PC-3 (cell line): ENCODE measurements around the gene ACOT2. TPM values are rescaled to one million over a fixed set of nuclear protein-coding genes. Genes with fewer than 3 reads are reported as not detected.
"Not testable (repeated sequence)": the region's sequence is repeated elsewhere in the genome, so short reads cannot be mapped to it uniquely, and the experiment has no call there.

Experiments
- ATAC-seq: fragments of 200-7000 bp; cut with Tn5 transposase; 2 replicates; pipeline ENCODE4 v1.9.1; 2020; ENCODE audit warnings: mild to moderate bottlenecking, moderate library complexity
- BruUV-seq: library from RNA; stranded (reverse); fragments of 400-500 nt; replicated peaks from 2 replicates; lab custom pipeline; 2021; lab: Mats Ljungman, UMichigan
- CTCF ChIA-PET: fragments of 300-600 bp; sonication (Branson Sonifier 250); formaldehyde crosslinking; loops from one replicate; lab custom pipeline; 2022; ENCODE audit warnings: antibody characterized with exemption; lab: Charles Lee
- POLR2A ChIA-PET: fragments of 300-600 bp; sonication (Branson Sonifier 250); formaldehyde crosslinking; loops from one replicate; lab custom pipeline; 2022; ENCODE audit warnings: antibody characterized with exemption; ENCODE audit not compliant: unreplicated experiment; lab: Charles Lee
- DNase-seq: peaks from one replicate; pipeline ENCODE4 v3.0.0-alpha.2; 2015
- H2AFZ ChIP-seq: fragments of 300-600 bp; sonication (generic); 2 replicates; pipeline ENCODE4 v1.6.0; 2016; ENCODE audit warnings: antibody characterized with exemption, low read length
- H3F3A ChIP-seq: fragments of 300-600 bp; sonication (generic); one replicate; pipeline ENCODE4 v1.6.0; 2017; ENCODE audit warnings: antibody characterized with exemption, low read length, control low read depth, mild to moderate bottlenecking; ENCODE audit not compliant: unreplicated experiment
- H3K27ac ChIP-seq: fragments of 300-600 bp; sonication (generic); 2 replicates; pipeline ENCODE4 v1.5.1; 2016; ENCODE audit warnings: mild to moderate bottlenecking, low read length
- H3K27me3 ChIP-seq: fragments of 300-600 bp; sonication (generic); 2 replicates; pipeline ENCODE4 v1.6.1; 2016; ENCODE audit warnings: low read length, mixed read lengths
- H3K36me3 ChIP-seq: fragments of 300-600 bp; sonication (generic); 2 replicates; pipeline ENCODE4 v1.6.1; 2016; ENCODE audit warnings: low read depth, mixed run types, low read length, mixed read lengths
- H3K4me1 ChIP-seq: fragments of 300-600 bp; sonication (generic); 2 replicates; pipeline ENCODE4 v1.5.1; 2016; ENCODE audit warnings: low read length; ENCODE audit not compliant: insufficient read depth
- H3K4me2 ChIP-seq: fragments of 300-600 bp; sonication (generic); 2 replicates; pipeline ENCODE4 v1.6.0; 2016; ENCODE audit warnings: low read length
- H3K4me3 ChIP-seq: fragments of 300-600 bp; sonication (generic); 2 replicates; pipeline ENCODE4 v1.5.1; 2016; ENCODE audit warnings: mild to moderate bottlenecking, low read length, mixed read lengths
- H3K79me2 ChIP-seq: fragments of 300-600 bp; sonication (generic); 2 replicates; pipeline ENCODE4 v1.6.1; 2017; ENCODE audit warnings: low read length, mixed read lengths
- H3K9ac ChIP-seq: fragments of 300-600 bp; sonication (generic); 2 replicates; pipeline ENCODE4 v1.6.0; 2016; ENCODE audit warnings: mild to moderate bottlenecking, low read length
- H3K9me2 ChIP-seq: fragments of 300-600 bp; sonication (generic); replicated peaks from 2 replicates; pipeline ENCODE4 v1.6.1; 2016; ENCODE audit warnings: mixed run types, low read length, mixed read lengths
- H3K9me3 ChIP-seq: fragments of 300-600 bp; sonication (generic); 2 replicates; pipeline ENCODE4 v1.6.1; 2016; ENCODE audit warnings: low read length, mixed read lengths
- H4K20me1 ChIP-seq: fragments of 300-600 bp; sonication (generic); 2 replicates; pipeline ENCODE4 v1.6.1; 2016; ENCODE audit warnings: low read length, mixed read lengths
- CTCF ChIP-seq: fragments of 300-600 bp; sonication (generic); conservative IDR thresholded peaks from 2 replicates; pipeline ENCODE4 v1.5.1; 2017; ENCODE audit warnings: antibody characterized with exemption, low read depth, mild to moderate bottlenecking, low read length
- EZH2 ChIP-seq: fragments of 300-600 bp; sonication (generic); IDR thresholded peaks from one replicate; pipeline ENCODE4 v1.6.1; 2017; ENCODE audit warnings: antibody characterized with exemption, mild to moderate bottlenecking, low read length; ENCODE audit not compliant: unreplicated experiment
- EZH2phosphoT487 ChIP-seq: fragments of 300-600 bp; sonication (generic); IDR thresholded peaks from 2 replicates; pipeline ENCODE4 v1.6.1; 2018; ENCODE audit warnings: mild to moderate bottlenecking, antibody characterized with exemption, low read length, borderline replicate concordance
- intact Hi-C: fragments of 100-400 bp; cut with micrococcal nuclease; formaldehyde crosslinking; loops from 2 replicates; pipeline ENCODE4 v1.9.0; 2023
- total RNA-seq: library from RNA; depleted of rRNA; stranded (reverse); fragments of >200 nt; gene quantifications from 2 replicates; pipeline ENCODE4 v1.2.3, GENCODE V29; 2014

Gene ACOT2
- total RNA-seq, 1 experiment from 2014 or later, result 39.0 TPM

- ATAC-seq, result peak; percentile 96
- Histone ChIP-seq H3K36me3 (no peaks in the 10 kb centered on the region), H3K79me2 (no peaks in the 10 kb centered on the region), H3K9ac (no peak overlapping the region), H3K9me2 (no peaks in the 10 kb centered on the region), H3K4me1 (peaks cover 24% of the 10 kb centered on the region), H2AFZ (peak overlapping the region; percentile 36; the same call in 1 of the 2 replicates), H3K4me2 (peak overlapping the region; percentile 36), H3K4me3 (no peak overlapping the region), H3K9me3 (no peaks in the 10 kb centered on the region), H4K20me1 (no peaks in the 10 kb centered on the region), H3K27me3 (no peaks in the 10 kb centered on the region), H3K27ac (peak overlapping the region; percentile 58), H3F3A (no peaks in the 10 kb centered on the region)
- intact Hi-C loops, result no loop called here
- CTCF ChIA-PET, result interaction anchor here (1.0 to 1.4 kb wide), 3 partner anchors 17 to 44 kb away, joined by 3 to 5 read pairs (median 4); partner anchors contain the start of gene ACOT2
- TF ChIP-seq CTCF, result peak; percentile 18; the same call in 1 of the 2 replicates
- no peak for TF ChIP-seq EZH2phosphoT487
- no peak for TF ChIP-seq EZH2
- peak; percentile 97 for DNase-seq
- no TSS peak for BruUV-seq
- POLR2A ChIA-PET, result interaction anchor here (0.6 to 0.9 kb wide), 5 partner anchors 13 to 45 kb away, joined by 3 to 20 read pairs (median 4); partner anchors contain the start of gene ACOT2
Measured at GRCh38 chr14:73526036-73526984, 42.7 kb upstream of the ACOT2 start.

GRCh38 chr14:73529356-73529755, 39.7 kb upstream of the ACOT2 start:
- H3F3A ChIP-seq, H3K27me3 ChIP-seq, H4K20me1 ChIP-seq, H3K4me3 ChIP-seq, ATAC-seq, CTCF ChIA-PET, H3K9me2 ChIP-seq, H3K79me2 ChIP-seq, H2AFZ ChIP-seq, intact Hi-C loops, BruUV-seq, H3K9ac ChIP-seq, H3K9me3 ChIP-seq, H3K27ac ChIP-seq, POLR2A ChIA-PET, H3K36me3 ChIP-seq, H3K4me2 ChIP-seq: not testable (repeated sequence)
- peaks cover 23% of the 10 kb centered on the region for H3K4me1 ChIP-seq
- peak; percentile 0 for DNase-seq

GRCh38 chr14:73531971-73532370, 37.0 kb upstream of the ACOT2 start:
- H2AFZ ChIP-seq, CTCF ChIA-PET, H3K9me2 ChIP-seq, H3K9me3 ChIP-seq, BruUV-seq, ATAC-seq, H3F3A ChIP-seq, H3K27ac ChIP-seq, H3K4me3 ChIP-seq, POLR2A ChIA-PET, H3K27me3 ChIP-seq, intact Hi-C loops, H3K4me1 ChIP-seq, H3K9ac ChIP-seq, H3K79me2 ChIP-seq, H3K36me3 ChIP-seq, H4K20me1 ChIP-seq, H3K4me2 ChIP-seq: not testable (repeated sequence)
- peak; percentile 0 for DNase-seq

GRCh38 chr14:73537244-73538045, 31.6 kb upstream of the ACOT2 start:
- DNase-seq, intact Hi-C loops: not testable (repeated sequence)

GRCh38 chr14:73539017-73539416, 30.0 kb upstream of the ACOT2 start:
- CTCF ChIA-PET, H3K4me1 ChIP-seq, POLR2A ChIA-PET, DNase-seq, H2AFZ ChIP-seq, H3K9me2 ChIP-seq, H3K27ac ChIP-seq, H3K27me3 ChIP-seq, H4K20me1 ChIP-seq, H3K9ac ChIP-seq, H3F3A ChIP-seq, H3K9me3 ChIP-seq, H3K4me2 ChIP-seq, H3K4me3 ChIP-seq, intact Hi-C loops, H3K36me3 ChIP-seq, BruUV-seq, H3K79me2 ChIP-seq: not testable (repeated sequence)
- ATAC-seq, result peak; percentile 81

More at GRCh38 chr14:73537244-73538045, 31.6 kb upstream of the ACOT2 start:
- H3K9me3 ChIP-seq, CTCF ChIA-PET, ATAC-seq, H3K27ac ChIP-seq, H3K4me1 ChIP-seq, BruUV-seq, H3K79me2 ChIP-seq, H3K4me2 ChIP-seq, POLR2A ChIA-PET, H3K36me3 ChIP-seq, H3K4me3 ChIP-seq, H3K9me2 ChIP-seq, H3K9ac ChIP-seq, H3F3A ChIP-seq, H2AFZ ChIP-seq, H4K20me1 ChIP-seq, H3K27me3 ChIP-seq: not testable (repeated sequence)
